Stimulated activated CD4-positive, alpha-beta T cell treated with anti-CD3 and anti-CD28 coated beads, Interleukin-15, amount 100 ng/mL, for 48 hours (primary cell): ENCODE measurements around the gene MORN5.
"Not testable (repeated sequence)": the region's sequence is repeated elsewhere in the genome, so short reads cannot be mapped to it uniquely, and the experiment has no call there.

ENCODE experiments used
- DNase-seq, 2 donors: peaks; one replicate each; pipeline ENCODE4 v3.0.0-alpha.2; 2020; ENCODE audit warnings: low read depth in 2 of 2

The MORN5 gene

DNA sequence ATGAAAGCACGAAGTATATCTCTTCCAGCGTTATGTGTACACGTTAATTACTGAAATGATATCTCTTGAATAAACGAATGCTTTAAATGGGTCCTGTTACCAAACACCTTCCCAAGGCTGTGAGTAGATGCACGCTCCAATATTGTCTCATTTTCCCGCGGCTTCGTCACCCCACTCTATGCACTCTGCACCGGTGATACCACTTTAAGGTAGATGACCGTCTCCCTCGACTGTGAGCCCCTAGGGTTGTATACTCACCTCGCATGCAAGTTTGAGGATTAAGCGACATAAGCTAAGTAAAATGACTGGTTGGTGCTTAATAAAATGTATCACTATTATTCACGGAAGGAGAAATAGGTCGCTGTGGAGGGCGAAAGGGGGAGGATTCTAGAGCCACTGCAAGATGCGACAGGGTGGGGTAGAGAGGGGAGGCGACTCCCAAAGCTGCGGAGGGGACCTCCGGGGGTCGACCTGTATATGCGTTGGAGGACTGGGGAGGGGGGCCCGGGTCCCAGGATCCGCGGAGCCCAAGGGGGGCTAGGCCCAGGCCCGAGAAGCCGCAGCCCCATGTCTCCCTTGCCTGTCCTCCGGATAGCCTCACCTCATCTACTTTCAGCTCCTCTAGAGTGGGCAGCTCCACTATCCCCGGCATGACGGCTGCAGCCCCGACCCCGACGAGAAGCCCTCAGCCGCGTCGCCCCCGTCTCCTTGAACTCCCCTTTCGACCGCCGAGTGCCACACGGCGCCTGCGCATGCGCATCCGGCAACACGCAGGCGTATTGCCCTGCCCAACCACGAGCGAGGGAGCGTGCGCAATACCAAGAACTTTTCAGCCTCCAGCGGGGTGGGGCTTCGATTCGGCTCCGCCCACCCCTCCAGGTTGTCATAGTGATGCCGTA is at the start of gene MORN5, which contains the start of gene NDUFA8:
Gene MORN5 (plus strand): TSS at position 883 of the 899 bp plus-strand sequence. CDS start 65 bp downstream, outside the sequence.
Gene NDUFA8 (minus strand): TSS at position 754 of the 899 bp plus-strand sequence. CDS start 102 bp downstream, at position 652.
- peak; percentile 92 to 94 for DNase-seq

DNA sequence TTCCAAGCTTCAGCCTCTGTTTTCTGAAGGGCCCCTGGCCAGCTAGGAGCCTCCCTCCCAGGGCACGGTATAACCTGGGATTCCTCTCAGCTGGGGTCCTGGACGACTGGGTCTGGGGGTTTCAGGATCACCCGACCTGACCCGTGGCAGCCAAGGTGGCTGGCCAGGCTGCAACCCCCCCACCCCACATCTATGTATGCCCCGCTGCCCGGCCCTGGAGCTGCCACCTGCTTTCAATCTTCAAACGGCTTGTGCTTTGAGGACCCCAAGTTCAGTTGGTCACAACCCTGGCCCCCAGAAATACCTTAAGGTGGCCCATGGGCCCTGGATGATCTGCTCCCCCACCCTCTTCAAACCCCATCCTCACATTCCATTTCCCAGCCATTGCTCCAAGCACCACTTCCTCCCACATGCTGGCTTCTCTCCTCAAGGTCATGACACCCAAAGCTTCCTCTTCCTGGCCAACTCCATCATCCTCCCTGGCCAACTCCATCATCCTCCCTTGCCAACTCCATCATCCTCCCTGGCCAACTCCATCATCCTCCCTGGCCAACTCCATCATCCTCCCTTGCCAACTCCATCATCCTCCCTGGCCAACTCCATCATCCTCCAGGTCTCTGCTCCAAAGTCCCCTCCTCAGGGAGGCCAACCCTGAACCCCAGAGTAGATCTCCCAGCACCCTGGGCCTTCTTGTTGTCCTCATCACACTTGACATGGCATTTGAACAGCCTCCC is 49.4 kb upstream of the MORN5 start:
- DNase-seq, result no peak

DNA sequence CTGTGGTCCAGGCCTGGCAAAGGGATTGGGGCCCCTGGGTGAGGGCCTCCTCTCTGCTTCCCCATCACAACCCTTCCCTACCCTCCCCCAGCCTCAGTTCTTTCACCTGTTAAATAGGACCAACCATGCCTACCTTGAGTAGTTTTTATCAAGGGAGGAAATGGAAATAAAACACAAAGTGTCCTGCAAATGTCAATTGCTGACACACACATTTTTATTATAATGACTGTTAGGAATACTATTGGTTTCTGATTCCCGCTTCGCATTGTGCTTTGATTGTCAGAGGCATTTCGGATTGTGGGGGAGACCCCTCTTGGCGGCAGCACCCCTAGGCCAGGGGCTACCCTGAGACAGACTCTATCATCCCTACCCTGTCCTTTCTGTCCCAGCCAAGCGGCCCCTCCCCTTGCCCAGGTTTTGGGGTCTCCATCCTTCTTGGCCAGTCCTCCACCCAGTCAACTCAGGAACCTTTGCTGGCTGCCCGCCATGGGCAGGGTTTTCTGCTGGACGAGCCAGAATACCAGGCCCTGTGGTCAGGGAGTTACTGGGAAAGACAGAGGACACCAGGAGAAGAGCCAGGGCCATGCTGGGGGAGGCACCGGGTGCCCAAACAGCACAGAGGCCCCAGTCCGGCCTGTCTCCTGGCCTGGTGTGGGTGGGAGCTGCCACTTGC is 48.2 kb upstream of the MORN5 start:
- no peak for DNase-seq

DNA sequence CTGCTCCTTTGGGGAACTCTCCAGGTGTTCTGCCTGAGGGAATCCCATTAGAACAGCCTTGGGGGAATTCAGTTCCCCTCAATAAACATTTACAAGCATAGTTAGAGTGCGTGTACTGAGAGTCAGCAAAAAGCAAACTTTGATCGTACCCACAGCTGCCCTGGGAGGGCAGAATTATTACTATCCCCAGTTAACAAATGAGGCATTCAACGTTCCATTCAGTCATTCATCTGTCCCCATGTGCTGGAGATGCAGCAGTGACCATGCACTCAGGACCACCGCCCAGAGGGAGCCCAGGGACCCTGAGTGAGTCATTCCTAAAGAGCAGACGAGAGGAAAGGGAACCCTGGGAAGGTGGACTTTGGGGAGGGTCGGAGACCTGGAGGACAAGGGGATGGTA is 47.5 kb upstream of the MORN5 start:
- DNase-seq, result no peak

DNA sequence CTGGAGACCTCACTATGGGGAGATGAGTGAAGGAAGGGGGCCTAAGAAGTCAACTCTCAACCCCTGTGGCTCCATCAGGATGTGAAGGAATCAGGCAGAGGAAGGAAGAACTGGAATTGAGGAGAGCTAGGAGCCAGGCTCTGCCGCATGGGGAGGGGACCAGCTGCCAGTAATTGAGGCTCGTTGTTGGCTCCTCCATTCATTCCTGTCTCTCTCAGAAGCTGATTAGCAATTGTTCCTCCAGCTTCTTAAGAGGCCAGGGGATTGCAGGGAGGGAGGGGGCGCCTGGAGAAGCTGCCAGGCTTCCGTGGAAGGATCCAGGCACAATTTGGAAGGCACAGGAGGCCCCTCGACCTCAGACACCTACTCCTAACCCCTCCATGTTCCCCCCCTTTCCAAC is 46.1 kb upstream of the MORN5 start:
- DNase-seq, result no peak

DNA sequence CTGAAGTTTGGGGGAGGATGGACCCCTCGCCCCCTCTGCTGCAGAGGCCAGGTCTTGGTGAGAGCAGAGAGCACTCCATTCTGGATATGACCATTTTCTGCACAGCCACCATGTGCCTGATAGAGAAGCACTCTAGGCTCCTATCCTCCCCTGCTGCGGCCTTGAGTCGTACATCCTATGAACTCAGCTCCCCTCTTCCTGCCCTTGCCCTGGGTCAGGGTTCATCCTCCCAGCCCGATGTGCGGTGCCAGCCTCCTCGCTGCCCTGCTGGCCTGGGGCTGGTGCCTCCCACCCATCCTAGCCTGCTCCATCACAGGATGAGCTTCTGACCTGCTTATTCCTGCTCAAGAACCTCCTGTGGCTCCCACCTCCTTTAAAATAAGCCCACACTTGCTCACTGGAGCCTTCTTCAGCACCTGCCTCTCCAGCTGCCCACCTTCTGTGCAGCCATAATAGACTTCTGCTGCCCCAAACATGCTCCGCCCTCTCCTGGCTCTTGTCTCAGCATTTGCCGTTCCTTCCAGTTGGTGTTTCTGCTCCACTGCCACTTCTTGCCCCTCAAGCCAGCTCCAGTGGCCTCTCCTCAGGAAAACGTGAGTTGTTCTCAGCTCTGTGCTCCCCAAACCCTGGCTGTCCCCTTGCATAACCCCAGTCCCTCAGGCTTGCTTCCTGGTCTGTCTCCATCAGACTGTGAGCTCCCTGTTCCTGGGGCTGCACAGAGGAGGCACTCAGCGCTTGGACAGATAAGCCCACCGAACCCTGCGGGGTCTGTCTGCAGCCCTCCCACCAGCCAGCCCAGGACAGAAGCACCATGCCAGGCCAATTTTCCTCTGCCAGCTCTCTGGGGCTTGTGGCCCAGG is 44.3 kb upstream of the MORN5 start:
- DNase-seq, result no peak

DNA sequence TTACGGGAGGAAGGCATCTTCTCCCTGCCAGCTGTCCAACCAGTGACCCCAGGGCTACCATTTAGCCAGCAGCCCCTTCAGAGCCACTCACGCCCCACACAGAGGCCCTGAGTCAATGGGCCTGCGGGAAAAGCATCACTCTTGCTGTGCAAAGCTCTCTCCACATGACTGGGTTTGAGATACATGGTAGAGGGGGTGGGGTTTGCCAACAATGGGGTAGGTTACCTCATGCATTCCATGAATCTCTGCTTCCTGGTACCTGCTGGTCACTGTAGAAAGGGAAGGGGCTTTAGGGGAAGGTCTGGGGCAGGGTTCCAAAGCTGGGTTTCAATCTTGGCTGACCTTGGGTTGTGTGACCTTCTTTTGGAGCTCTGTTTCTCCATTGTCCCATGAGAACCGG is 43.7 kb upstream of the MORN5 start:
- DNase-seq, result no peak

DNA sequence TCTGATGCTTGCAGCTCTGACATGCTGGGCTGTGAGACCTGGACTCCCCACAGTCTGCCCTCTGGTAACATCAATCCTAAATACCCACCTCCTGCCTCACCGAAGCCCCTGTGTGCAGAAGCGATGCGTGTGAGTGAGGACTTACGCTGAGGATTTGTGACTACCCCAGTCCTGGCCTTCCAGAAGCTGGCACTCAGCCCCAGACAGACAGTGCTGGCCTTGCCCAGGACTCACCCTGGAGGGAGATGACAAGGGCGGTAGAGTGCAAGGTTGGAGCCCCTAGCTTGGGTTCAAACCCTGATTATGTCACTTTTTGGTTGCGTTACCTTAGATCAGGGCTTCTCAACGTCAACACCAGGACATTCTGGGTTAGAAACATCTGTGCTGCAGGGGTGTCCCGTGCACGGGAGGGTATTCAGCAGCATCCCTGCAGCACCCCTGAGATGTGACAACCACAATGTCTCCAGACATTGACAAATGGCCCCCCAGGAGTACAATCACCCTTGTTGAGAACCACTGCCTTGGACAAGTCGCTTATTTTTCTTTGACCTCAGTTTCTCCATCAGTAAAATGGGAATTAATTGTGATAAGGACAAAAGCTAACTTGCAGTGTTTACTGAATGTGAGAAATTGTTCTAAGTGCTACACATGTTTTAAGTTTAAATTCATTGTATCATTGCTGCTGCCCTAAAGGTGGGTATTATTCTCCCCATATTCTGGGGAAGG is 43.1 kb upstream of the MORN5 start:
- DNase-seq, result no peak

DNA sequence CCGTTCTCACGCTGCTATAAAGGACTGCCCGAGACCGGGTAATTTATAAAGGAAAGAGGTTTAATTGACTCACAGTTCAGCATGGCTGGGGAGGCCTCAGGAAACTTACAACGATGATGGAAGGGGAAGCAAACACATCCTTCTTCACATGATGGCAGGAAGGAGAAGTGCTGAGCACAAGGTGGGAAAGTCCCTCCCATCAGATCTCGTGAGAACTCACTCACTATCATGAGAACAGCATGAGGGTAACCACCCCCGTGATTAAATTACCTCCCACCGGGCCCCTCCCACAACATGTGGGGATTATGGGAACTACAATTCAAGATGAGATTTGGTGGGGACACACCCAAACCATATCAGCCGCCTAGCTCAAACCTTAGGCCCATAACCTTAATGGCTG is 42.5 kb upstream of the MORN5 start:
- DNase-seq, result not testable (repeated sequence)

DNA sequence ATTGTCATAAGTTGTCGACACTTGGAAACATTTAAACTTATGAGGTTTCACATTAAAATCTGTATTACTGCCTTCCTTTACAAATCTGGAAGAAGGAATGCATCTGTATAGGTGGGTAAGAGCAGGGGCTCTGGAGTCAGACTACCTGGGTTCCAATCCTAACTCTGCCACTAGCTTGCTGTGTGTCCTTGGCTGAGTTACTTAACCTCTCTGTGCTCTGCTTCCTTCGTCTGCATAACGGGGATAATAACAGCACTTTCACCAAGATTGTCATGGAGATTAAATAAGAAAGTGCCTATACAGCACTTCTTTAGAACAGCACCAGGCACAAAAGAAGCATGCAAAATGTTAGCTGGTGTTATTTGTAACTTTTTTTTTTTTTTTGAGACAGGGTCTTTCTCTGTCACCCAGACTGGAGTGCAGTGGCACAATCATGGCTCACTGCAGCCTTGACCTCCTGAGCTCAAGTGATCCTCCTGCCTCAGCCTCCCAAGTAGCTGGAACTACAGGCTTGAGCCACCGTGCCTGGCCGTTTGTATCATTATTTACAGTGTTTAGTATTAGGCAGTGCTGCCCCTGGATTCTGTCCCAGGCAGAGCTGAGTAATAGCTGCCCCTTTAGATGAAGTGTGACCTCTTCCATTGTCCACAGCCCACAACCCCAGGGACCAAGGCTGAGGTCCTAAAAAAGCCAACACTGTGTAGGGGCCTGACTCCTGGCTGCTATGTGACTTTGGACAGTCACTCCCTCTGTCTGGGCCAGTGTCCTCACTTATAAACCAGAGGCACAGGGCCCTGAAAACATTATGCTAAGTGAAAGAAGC is 41.2 kb upstream of the MORN5 start:
- no peak for DNase-seq

DNA sequence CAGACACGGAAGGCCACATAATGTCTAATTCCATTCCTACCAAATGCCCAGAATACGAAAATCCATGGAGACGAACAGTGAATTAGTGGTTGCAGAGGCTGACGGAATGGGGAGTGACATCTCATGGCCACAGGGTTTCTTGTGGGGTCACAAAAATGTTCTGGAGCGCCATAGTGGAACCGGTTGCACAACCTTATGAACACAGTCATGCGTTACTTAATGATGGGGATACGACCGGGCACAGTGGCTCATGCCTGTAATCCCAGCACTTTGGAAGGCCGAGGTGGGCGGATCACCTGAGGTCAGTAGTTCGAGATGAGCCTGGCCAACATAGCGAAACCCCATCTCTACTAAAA is 40.6 kb upstream of the MORN5 start:
- no peak for DNase-seq

DNA sequence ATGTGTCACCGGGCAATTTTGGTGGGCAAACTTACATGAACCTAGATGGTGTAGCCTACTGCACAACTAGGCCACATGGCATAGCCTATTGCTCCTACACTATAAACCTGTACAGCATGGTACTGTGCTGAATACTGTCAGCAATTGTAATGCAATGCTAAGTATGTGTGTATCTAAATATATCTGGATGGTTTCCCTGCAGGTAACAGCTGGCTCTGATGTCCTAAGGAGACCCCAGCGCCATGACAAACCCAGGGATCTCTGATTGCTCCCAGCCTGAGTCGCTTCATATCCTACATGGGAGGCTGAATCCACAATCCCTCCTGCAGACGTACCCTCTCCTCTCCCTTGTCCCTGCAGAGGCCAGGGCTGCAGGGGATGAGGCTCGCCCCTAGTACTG is 40.0 kb upstream of the MORN5 start:
- no peak for DNase-seq

DNA sequence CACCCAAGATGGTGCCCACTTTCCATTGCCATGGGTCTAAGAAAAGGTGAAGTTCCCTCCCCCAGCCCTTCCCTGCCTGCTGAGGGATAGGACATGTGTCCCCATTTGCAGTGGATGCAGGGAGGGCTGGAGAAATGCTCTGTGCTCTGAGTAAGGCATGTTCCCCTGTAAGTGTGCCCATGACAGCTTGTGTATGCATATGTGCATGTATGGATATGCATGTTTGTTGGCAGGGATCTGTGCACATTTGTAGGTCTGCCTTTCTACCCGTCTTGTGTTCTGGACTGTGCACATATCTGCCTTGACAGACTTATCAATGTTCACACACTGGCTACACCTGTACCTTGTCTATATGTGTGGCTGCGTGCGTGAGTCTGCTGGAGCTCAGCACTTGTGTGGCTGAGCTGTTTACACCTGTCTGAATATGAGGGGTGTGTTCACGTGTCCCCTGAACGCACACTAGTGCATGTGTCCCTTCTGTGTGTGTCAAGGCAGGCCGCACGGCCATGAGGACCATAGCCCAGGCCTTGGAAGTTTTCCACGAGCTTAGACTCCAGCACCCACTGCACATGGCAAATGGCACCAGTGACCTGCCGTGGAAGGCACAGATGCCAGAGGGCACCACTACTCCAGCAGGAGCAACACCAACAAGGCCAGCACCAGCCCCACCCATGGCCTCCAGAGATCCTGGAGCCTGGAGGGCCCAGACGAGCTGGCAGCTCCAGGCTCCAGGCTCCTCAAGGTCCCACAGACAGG is 39.2 kb upstream of the MORN5 start:
- no peak for DNase-seq

DNA sequence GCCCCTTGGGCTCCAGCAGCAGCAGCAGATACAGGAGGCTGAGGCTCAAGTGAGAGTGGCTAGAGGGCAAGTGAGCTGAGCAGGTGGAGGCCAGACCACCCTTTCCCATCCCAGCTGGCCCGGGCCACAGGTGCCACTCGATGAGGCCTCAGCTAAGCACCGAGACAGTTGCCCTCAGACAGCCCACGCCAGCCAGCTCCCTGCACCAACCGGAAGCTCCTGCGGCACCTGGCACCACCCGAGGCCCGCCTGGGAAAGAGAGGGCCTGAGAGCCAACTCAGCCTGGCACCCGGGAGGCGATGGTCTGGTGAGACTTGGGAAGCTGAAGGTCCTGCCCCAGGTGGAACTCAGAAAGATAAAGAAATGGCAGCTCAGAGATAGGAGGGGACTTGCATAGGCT is 38.3 kb upstream of the MORN5 start:
- no peak for DNase-seq

DNA sequence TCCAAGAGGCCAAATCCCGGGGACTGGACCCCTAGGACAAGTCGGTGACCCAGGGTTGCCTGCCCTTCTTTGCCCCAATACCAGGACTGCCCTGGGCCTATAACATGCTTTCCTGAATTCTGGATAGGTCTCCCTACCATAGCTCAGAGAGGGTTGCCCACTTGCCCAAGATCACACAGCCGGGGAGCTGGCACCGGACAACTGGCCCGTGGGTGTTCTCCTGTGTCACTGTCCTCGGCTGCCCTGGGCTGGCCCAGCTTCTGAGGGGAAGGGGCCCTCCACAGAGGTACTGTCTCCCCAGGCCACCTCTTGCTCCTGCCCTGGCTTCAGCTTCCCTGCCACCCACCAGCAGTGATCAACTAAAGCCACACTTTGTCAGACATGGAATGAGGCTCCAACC is 37.8 kb upstream of the MORN5 start:
- no peak for DNase-seq

DNA sequence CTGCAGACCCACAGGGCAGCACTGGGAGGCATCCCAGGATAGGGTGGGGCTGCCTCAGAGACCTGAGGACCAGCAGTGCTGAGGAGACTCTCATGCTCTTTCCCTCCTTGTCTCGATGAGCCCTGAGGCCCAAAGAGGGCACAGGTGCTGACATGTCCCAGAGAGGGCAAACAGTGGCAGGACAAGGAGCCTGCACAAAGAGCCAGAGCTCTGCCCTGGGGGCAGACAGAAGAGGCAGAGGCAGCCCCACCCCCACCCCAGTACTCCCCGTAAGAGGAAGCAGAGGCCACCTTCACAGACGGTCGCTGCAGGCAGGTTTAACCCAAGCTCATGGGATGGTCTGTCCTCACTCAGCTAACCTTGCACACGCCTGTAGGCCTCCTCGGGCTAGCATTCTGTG is 37.2 kb upstream of the MORN5 start:
- no peak for DNase-seq

DNA sequence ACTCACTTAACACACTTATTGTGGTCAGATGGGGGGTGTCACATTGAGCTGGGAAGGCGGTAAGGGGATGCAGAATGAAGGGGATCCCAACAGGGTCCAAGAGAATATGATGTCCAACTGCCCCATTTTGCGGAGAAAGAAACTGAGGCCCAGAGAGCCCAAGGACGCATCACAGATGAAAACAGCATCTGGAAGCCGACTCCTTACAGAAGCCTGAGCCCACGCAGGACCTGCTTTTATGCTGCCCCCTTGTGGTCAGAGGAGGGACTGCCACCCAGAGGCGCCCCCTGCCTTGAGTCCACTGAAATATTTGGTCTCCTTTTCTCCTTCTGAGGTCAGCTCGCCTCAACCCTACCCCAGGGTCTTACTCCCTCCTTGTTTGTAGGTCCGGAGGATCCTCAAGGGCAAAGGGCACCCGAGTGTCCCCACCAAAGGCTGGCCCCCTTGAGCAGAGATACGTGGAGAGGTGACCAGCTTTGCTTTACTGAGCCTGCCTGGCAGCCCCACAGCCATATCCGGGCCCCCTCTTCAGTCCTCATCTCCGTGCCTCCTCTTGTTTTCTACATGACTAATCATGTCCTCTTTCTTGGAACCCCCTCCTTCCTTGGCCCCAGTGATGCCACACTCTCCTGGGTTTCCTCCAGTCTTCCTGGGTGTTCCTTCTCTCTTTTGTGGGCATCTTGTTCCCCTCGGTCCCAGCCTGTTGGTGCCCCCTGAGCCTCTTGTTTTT is 36.6 kb upstream of the MORN5 start:
- DNase-seq, result peak; percentile 50 to 64

DNA sequence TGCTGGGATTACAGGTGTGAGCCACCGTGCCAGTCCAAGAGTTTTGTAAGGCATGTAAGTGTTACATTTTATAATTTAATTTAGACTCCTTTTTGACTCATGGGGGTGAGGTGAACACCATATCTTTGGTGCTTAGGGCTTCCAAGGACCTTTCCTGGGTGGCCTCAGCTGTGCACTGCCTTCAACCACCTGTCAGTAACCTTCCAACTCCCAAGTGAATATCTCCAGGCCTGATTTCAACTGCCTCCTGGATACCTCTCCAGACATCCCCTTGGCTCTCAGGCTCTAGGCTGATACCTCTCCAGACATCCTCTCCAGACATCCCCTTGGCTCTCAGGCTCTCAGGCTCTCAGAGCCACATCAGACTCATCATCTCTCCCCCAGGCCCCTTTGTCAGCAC is 35.7 kb upstream of the MORN5 start:
- no peak for DNase-seq

DNA sequence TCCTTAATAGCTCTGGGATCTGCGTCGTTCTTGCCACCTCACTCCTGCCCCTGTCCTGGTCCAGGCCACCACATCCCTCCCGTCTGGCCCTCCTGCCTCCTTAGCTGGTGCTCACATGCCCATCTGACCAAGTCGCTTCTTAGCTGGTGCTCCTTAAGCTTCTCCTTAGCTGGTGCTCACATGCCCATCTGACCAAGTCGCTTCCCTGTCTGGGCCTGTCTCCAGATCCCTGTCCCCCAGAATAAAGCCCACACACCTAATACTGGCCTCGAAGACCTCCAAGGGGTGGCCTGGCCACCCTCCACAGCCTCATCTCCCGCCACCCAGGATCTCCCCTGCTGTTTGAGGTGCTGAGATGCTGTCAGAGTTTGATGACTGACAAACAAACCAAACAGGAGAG is 35.2 kb upstream of the MORN5 start:
- no peak for DNase-seq
